SK-N-SH (cell line): ENCODE results near the gene C20orf204. TPM values are rescaled to one million over a fixed set of nuclear protein-coding genes. Genes with fewer than 3 reads are reported as not detected.

Experiments used
- CTCF ChIA-PET: fragments of 300-600, 350-600 bp; formaldehyde crosslinking; extraction: SDS; loops from one replicate; lab custom pipeline; 2021; lab: Yijun Ruan, JAX
- POLR2A ChIA-PET: fragments of 350-600 bp; sonication (Branson Sonifier 250); formaldehyde crosslinking; extraction: SDS; loops from one replicate; lab custom pipeline; 2020; ENCODE audit warnings: antibody characterized with exemption, inconsistent platforms; lab: Yijun Ruan, JAX
- DNase-seq: peaks from one replicate; pipeline ENCODE4 v3.0.0; 2012
- H2AFZ ChIP-seq: fragments of 200-600 bp; sonication (generic); 2 replicates; pipeline ENCODE4 v1.8.1; 2016; ENCODE audit warnings: antibody characterized with exemption, mild to moderate bottlenecking, low read depth
- H3F3A ChIP-seq: fragments of 200-600 bp; sonication (generic); replicated peaks from 2 replicates; pipeline ENCODE3; 2016; ENCODE audit warnings: antibody characterized with exemption, mild to moderate bottlenecking; ENCODE audit not compliant: insufficient read depth
- H3K27ac ChIP-seq, 2 experiments: fragments of 200-500 bp in 1 of 2; fragments of 200-600 bp in 1 of 2; sonication (Bioruptor generic) in 1 of 2; sonication (generic), shearing (Covaris generic) in 1 of 2; 2 replicates each; pipeline versions ENCODE4 v1.5.1 to v1.6.1; 2014 to 2016; ENCODE audit warnings: low read depth in 2 of 2, inconsistent platforms in 1 of 2, low read length in 1 of 2, mild to moderate bottlenecking in 1 of 2, mixed read lengths in 1 of 2
- H3K27me3 ChIP-seq: fragments of 200-600 bp; sonication (generic), shearing (Covaris generic); 2 replicates; pipeline ENCODE4 v1.6.1; 2016; ENCODE audit warnings: mixed run types; ENCODE audit not compliant: insufficient read depth
- H3K36me3 ChIP-seq, 2 experiments: fragments of 200-500 bp in 1 of 2; fragments of 200-600 bp in 1 of 2; sonication (Bioruptor generic) in 1 of 2; sonication (generic) in 1 of 2; replicated peaks in 1 of 2; 2 replicates each; pipeline versions ENCODE3 to v1.5.1; 2014 to 2016; ENCODE audit warnings: low read length in 1 of 2, mild to moderate bottlenecking in 1 of 2; ENCODE audit not compliant: insufficient read depth in 2 of 2, control insufficient read depth in 1 of 2
- H3K4me1 ChIP-seq, 2 experiments: fragments of 200-500 bp in 1 of 2; fragments of 200-600 bp in 1 of 2; sonication (Bioruptor generic) in 1 of 2; sonication (generic), shearing (Covaris generic) in 1 of 2; 2 replicates each; pipeline versions ENCODE4 v1.5.1 to v1.6.1; 2014 to 2016; ENCODE audit warnings: low read depth in 1 of 2, low read length in 1 of 2, mixed run types in 1 of 2; ENCODE audit not compliant: insufficient read depth in 2 of 2, control insufficient read depth in 1 of 2
- H3K4me2 ChIP-seq: fragments of 200-600 bp; sonication (generic), shearing (Covaris generic); 2 replicates; pipeline ENCODE4 v1.6.1; 2017; ENCODE audit warnings: mixed run types
- H3K4me3 ChIP-seq, 2 experiments: fragments of 200-500 bp in 1 of 2; fragments of 200-600 bp in 1 of 2; sonication (Bioruptor generic) in 1 of 2; sonication (generic), shearing (Covaris generic) in 1 of 2; 2 replicates each; pipeline versions ENCODE4 v1.5.1 to v1.8.1; 2014 to 2016; ENCODE audit warnings: low read depth in 2 of 2, inconsistent platforms in 1 of 2, low read length in 1 of 2, mild to moderate bottlenecking in 1 of 2, mixed read lengths in 1 of 2, moderate library complexity in 1 of 2
- H3K79me2 ChIP-seq: fragments of 200-600 bp; sonication (generic); 2 replicates; pipeline ENCODE4 v1.8.1; 2017; ENCODE audit warnings: mild to moderate bottlenecking; ENCODE audit not compliant: insufficient read depth
- H3K9ac ChIP-seq: fragments of 200-600 bp; sonication (generic); 2 replicates; pipeline ENCODE4 v1.6.1; 2017; ENCODE audit warnings: mixed run types
- H3K9me2 ChIP-seq: fragments of 200-600 bp; sonication (generic); 2 replicates; pipeline ENCODE4 v1.6.1; 2017; ENCODE audit warnings: mixed run types
- H3K9me3 ChIP-seq: fragments of 200-600 bp; sonication (generic); 2 replicates; pipeline ENCODE4 v1.6.1; 2017; ENCODE audit warnings: mixed run types, mild to moderate bottlenecking, moderate library complexity
- H4K20me1 ChIP-seq: fragments of 200-600 bp; sonication (generic); 2 replicates; pipeline ENCODE4 v1.6.1; 2017; ENCODE audit warnings: mild to moderate bottlenecking, mixed run types; ENCODE audit not compliant: insufficient read depth
- CHD2 ChIP-seq: fragments of 150-350 bp; IDR thresholded peaks from 2 replicates; pipeline ENCODE4 v1.6.1; 2018; ENCODE audit warnings: low read length; ENCODE audit not compliant: partially characterized antibody
- CTCF ChIP-seq: fragments of 200-600 bp; sonication (generic); IDR thresholded peaks from 2 replicates; pipeline ENCODE4 v1.6.1; 2017; ENCODE audit warnings: antibody characterized with exemption, mild to moderate bottlenecking, moderate library complexity
- EP300 ChIP-seq, 2 experiments: IDR thresholded peaks; 2 replicates each; pipeline versions ENCODE4 v1.4.0 to v1.6.1; 2012; ENCODE audit warnings: borderline replicate concordance in 1 of 2, low read depth in 1 of 2, low read length in 1 of 2
- EZH2phosphoT487 ChIP-seq: fragments of 200-600 bp; sonication (generic); IDR thresholded peaks from 2 replicates; pipeline ENCODE4 v1.6.1; 2017; ENCODE audit warnings: low read depth, mixed run types, mild to moderate bottlenecking, antibody characterized with exemption, moderate library complexity, borderline replicate concordance
- FOXJ3 ChIP-seq: sonication (generic); formaldehyde crosslinking; IDR thresholded peaks from 2 replicates; pipeline ENCODE4 v1.5.1; 2020; ENCODE audit warnings: mild to moderate bottlenecking, missing genetic modification reagents
- FOXM1 ChIP-seq: IDR thresholded peaks from 2 replicates; pipeline ENCODE4 v1.4.0; 2012; ENCODE audit warnings: low read depth, mild to moderate bottlenecking
- GATA2 ChIP-seq: sonication (generic); formaldehyde crosslinking; IDR thresholded peaks from 2 replicates; pipeline ENCODE4 v1.5.0; 2020; ENCODE audit warnings: mild to moderate bottlenecking, missing genetic modification reagents
- JUND ChIP-seq: IDR thresholded peaks from 2 replicates; pipeline ENCODE4 v1.4.0; 2012
- MAX ChIP-seq: IDR thresholded peaks from 2 replicates; pipeline ENCODE4 v1.4.0; 2012; ENCODE audit warnings: low read depth
- MEF2A ChIP-seq: IDR thresholded peaks from 2 replicates; pipeline ENCODE4 v1.4.0; 2012; ENCODE audit warnings: low read depth, borderline replicate concordance
- NRF1 ChIP-seq: IDR thresholded peaks from 2 replicates; pipeline ENCODE4 v1.6.1; 2012; ENCODE audit warnings: low read depth, mild to moderate bottlenecking, low read length
- POLR2AphosphoS5 ChIP-seq: IDR thresholded peaks from 2 replicates; pipeline ENCODE4 v1.6.1; 2012; ENCODE audit warnings: low read depth, low read length
- RAD21 ChIP-seq: IDR thresholded peaks from 2 replicates; pipeline ENCODE4 v1.6.1; 2012; ENCODE audit warnings: mild to moderate bottlenecking, low read length
- RCOR1 ChIP-seq: fragments of 150-350 bp; IDR thresholded peaks from 2 replicates; pipeline ENCODE4 v1.6.1; 2017; ENCODE audit warnings: antibody characterized with exemption, low read length
- RFX5 ChIP-seq: IDR thresholded peaks from 2 replicates; pipeline ENCODE4 v1.6.1; 2012; ENCODE audit warnings: mild to moderate bottlenecking, improper control_type of control experiment, low read length
- SMC3 ChIP-seq: IDR thresholded peaks from 2 replicates; pipeline ENCODE4 v1.6.1; 2012; ENCODE audit warnings: low read depth, low read length, improper control_type of control experiment
- USF2 ChIP-seq: fragments of 150-350 bp; IDR thresholded peaks from 2 replicates; pipeline ENCODE4 v1.6.1; 2017; ENCODE audit warnings: antibody characterized with exemption, low read length, low read depth, borderline replicate concordance
- WGBS: methylation state at CpG from one replicate; pipeline ENCODE4 v1.1.6; 2017; ENCODE audit warnings: low lambda C conversion rate; 5-methylcytosine and 5-hydroxymethylcytosine counted together
- polyA plus RNA-seq, 3 experiments: library from polyadenylated mRNA; depleted of rRNA; stranded (reverse); fragments of >200 nt; gene quantifications; 2 replicates each; pipeline ENCODE4 v1.2.3, GENCODE V29; 2012
- TF ChIP-seq, protein P1 (sequence below): IDR thresholded peaks from 2 replicates; pipeline ENCODE4 v1.4.0; 2012; ENCODE audit warnings: low read depth, borderline replicate concordance
- TF ChIP-seq, protein P2 (sequence below): fragments of 150-350 bp; IDR thresholded peaks from 2 replicates; pipeline ENCODE4 v1.6.1; 2016; ENCODE audit warnings: mild to moderate bottlenecking, low read depth, low read length

Gene C20orf204
- polyA plus RNA-seq, 1 of the 3 experiments (the other 2 are of a cell fraction): 0.21 TPM

- WGBS: 85% methylated on average over 6 of the region's 6 CpGs
- Histone ChIP-seq H3K36me3 (peaks cover 41 to 53% of the 10 kb centered on the region in 2 experiments), H3K79me2 (peaks cover 25% of the 10 kb centered on the region; the same call in 1 of the 2 replicates), H3K4me3 (no peak overlapping the region), H3K9me2 (no peaks in the 10 kb centered on the region), H4K20me1 (peaks cover 5% of the 10 kb centered on the region; the same call in 1 of the 2 replicates), H3K9ac (no peak overlapping the region), H3K27me3 (no peaks in the 10 kb centered on the region), H3F3A (no peaks in the 10 kb centered on the region), H3K27ac (no peak overlapping the region), H3K4me2 (no peak overlapping the region), H3K9me3 (no peaks in the 10 kb centered on the region), H3K4me1 (no peaks in the 10 kb centered on the region), H2AFZ (no peak overlapping the region)
- ChIA-PET POLR2A (no interaction called here), CTCF (no interaction called here)
- no peak for DNase-seq
- TF ChIP-seq SMC3: no peak
- no peak for TF ChIP-seq JUND
- TF ChIP-seq NRF1: no peak
- TF ChIP-seq, protein P1, sequence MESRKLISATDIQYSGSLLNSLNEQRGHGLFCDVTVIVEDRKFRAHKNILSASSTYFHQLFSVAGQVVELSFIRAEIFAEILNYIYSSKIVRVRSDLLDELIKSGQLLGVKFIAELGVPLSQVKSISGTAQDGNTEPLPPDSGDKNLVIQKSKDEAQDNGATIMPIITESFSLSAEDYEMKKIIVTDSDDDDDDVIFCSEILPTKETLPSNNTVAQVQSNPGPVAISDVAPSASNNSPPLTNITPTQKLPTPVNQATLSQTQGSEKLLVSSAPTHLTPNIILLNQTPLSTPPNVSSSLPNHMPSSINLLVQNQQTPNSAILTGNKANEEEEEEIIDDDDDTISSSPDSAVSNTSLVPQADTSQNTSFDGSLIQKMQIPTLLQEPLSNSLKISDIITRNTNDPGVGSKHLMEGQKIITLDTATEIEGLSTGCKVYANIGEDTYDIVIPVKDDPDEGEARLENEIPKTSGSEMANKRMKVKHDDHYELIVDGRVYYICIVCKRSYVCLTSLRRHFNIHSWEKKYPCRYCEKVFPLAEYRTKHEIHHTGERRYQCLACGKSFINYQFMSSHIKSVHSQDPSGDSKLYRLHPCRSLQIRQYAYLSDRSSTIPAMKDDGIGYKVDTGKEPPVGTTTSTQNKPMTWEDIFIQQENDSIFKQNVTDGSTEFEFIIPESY: no peak
- no peak for TF ChIP-seq EP300 (IDR thresholded peaks at IDR 0.05; ENCODE audit: borderline replicate concordance in 1 of 2, low read depth in 1 of 2, low read length in 1 of 2)
- TF ChIP-seq RCOR1: no peak
- no peak for TF ChIP-seq USF2
- TF ChIP-seq, protein P2, sequence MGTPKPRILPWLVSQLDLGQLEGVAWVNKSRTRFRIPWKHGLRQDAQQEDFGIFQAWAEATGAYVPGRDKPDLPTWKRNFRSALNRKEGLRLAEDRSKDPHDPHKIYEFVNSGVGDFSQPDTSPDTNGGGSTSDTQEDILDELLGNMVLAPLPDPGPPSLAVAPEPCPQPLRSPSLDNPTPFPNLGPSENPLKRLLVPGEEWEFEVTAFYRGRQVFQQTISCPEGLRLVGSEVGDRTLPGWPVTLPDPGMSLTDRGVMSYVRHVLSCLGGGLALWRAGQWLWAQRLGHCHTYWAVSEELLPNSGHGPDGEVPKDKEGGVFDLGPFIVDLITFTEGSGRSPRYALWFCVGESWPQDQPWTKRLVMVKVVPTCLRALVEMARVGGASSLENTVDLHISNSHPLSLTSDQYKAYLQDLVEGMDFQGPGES: no peak
- TF ChIP-seq RFX5: no peak
- no peak for TF ChIP-seq RAD21
- no peak for TF ChIP-seq MEF2A
Measured at GRCh38 chr20:64005394-64005793, 30.6 kb upstream of the C20orf204 start.

DNA sequence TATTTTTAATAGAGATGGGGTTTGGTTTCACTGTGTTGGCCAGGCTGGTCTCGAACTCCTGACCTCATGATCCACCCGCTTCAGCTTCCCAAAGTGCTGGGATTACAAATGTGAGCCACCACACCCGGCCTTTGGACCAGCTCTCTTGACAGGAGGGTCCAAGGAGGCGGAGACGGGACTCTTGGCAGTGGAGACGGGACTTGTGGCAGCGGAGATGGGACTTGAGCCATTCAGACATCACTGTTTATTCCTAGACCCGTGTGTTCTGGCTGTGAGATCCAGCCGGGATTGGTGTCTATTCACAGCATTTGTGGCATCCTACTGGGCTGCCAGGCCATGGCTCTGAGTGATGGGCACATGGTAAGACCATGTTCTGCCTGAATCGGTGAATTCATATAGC is 29.5 kb upstream of the C20orf204 start:
- Histone ChIP-seq H3K27ac (no peak overlapping the region), H3K9me2 (no peaks in the 10 kb centered on the region), H3K9ac (no peak overlapping the region), H3K4me1 (no peaks in the 10 kb centered on the region)
- TF ChIP-seq EZH2phosphoT487 (no peak), GATA2 (CRISPR knock-in tag) (no peak), MAX (no peak), CTCF (no peak), CHD2 (no peak), POLR2AphosphoS5 (no peak), FOXJ3 (CRISPR knock-in tag) (no peak), FOXM1 (no peak), EP300 (IDR thresholded peaks at IDR 0.05; ENCODE audit: borderline replicate concordance in 1 of 2, low read depth in 1 of 2, low read length in 1 of 2) (no peak)
- TF ChIP-seq, all 33 proteins: peak for 0
- H3K79me2 ChIP-seq: peaks cover 25% of the 10 kb centered on the region; the same call in 1 of the 2 replicates
- WGBS: 99% methylated on average over 8 of the region's 10 CpGs
- H3K27me3 ChIP-seq: no peaks in the 10 kb centered on the region
- no peaks in the 10 kb centered on the region for H3F3A ChIP-seq
- H4K20me1 ChIP-seq: peaks cover 5% of the 10 kb centered on the region; the same call in 1 of the 2 replicates
- H3K36me3 ChIP-seq: peaks cover 48 to 55% of the 10 kb centered on the region in 2 experiments
- no peak overlapping the region for H2AFZ ChIP-seq
- H3K4me2 ChIP-seq: no peak overlapping the region
- ChIA-PET POLR2A (no interaction called here), CTCF (interaction anchor here (1.0 to 1.7 kb wide), 3 partner anchors 33 to 51 kb away, joined by 3 to 9 read pairs (median 4); no protein-coding TSS in a partner anchor)
- DNase-seq: no peak
- H3K4me3 ChIP-seq: no peak overlapping the region
- H3K9me3 ChIP-seq: no peaks in the 10 kb centered on the region
